ENCODE measurements around the gene MRPS23.

MRPS23 gene

GRCh38 chr17:57834146-57834741, 15.6 kb downstream of the MRPS23 start:
- DNase-seq, result peak; percentile 21

- peak; percentile 68 for DNase-seq
Measured at GRCh38 chr17:57833179-57833939, 16.5 kb downstream of the MRPS23 start.

GRCh38 chr17:57832314-57833178, 17.3 kb downstream of the MRPS23 start:
- no peak for DNase-seq

GRCh38 chr17:57830880-57831279, 19.0 kb downstream of the MRPS23 start:
- no peak for DNase-seq

GRCh38 chr17:57823469-57824401, 26.1 kb downstream of the MRPS23 start:
- no peak for DNase-seq

- DNase-seq, result peak; percentile 61
Measured at GRCh38 chr17:57819867-57820266, 30.0 kb downstream of the MRPS23 start.

- DNase-seq, result no peak
Measured at GRCh38 chr17:57819285-57819684, 30.6 kb downstream of the MRPS23 start.

GRCh38 chr17:57818066-57818465, 31.8 kb downstream of the MRPS23 start:
- DNase-seq, result no peak

GRCh38 chr17:57817299-57817698, 32.5 kb downstream of the MRPS23 start:
- DNase-seq, result no peak

- DNase-seq, result no peak
Measured at GRCh38 chr17:57814421-57814820, 35.4 kb downstream of the MRPS23 start.

- no peak for DNase-seq
Measured at GRCh38 chr17:57811638-57812280, 38.1 kb downstream of the MRPS23 start.

GRCh38 chr17:57810721-57811637, 38.9 kb downstream of the MRPS23 start:
- DNase-seq, result peak; percentile 48

- no peak for DNase-seq
Measured at GRCh38 chr17:57809879-57810278, 40.0 kb downstream of the MRPS23 start.

GRCh38 chr17:57808882-57809281, 41.0 kb downstream of the MRPS23 start:
- no peak for DNase-seq

GRCh38 chr17:57806167-57806830, 43.5 kb downstream of the MRPS23 start:
- no peak for DNase-seq

- DNase-seq, result no peak
Measured at GRCh38 chr17:57803021-57803420, 46.8 kb downstream of the MRPS23 start.

- DNase-seq, result no peak
Measured at GRCh38 chr17:57801044-57801711, 48.7 kb downstream of the MRPS23 start.

GRCh38 chr17:57794841-57795240, 55.0 kb downstream of the MRPS23 start:
- no peak for DNase-seq

- no peak for DNase-seq
Measured at GRCh38 chr17:57788725-57789124, 61.1 kb downstream of the MRPS23 start.

GRCh38 chr17:57785022-57785421, 64.8 kb downstream of the MRPS23 start:
- no peak for DNase-seq

Measured in RPMI8226 (cell line).